GM12878 (cell line): ENCODE results near the gene ZNF804A.

Source experiments
- BACH1 ChIP-seq: fragments of 450-650 bp; IDR thresholded peaks from 2 replicates; pipeline ENCODE4 v1.6.1; 2017; ENCODE audit warnings: mild to moderate bottlenecking, borderline replicate concordance
- CEBPB ChIP-seq, 2 experiments: fragments of 150-350 bp in 1 of 2; IDR thresholded peaks; 2 replicates each; pipeline ENCODE4 v1.6.1; 2012 to 2014; ENCODE audit warnings: low read depth in 2 of 2, low read length in 2 of 2, borderline replicate concordance in 1 of 2, inconsistent platforms in 1 of 2
- CREB1 ChIP-seq: IDR thresholded peaks from 2 replicates; pipeline ENCODE4 v1.6.1; 2012; ENCODE audit warnings: low read depth, mild to moderate bottlenecking, inconsistent platforms
- CTCF ChIP-seq, 3 experiments: IDR thresholded peaks in 2 of 3; conservative IDR thresholded peaks in 1 of 3; 2 replicates each; pipeline ENCODE4 v1.5.1; 2011; ENCODE audit warnings: low read depth in 3 of 3, low read length in 3 of 3, mild to moderate bottlenecking in 3 of 3, control low read depth in 2 of 3, moderate library complexity in 2 of 3, inconsistent platforms in 1 of 3, mixed read lengths in 1 of 3; ENCODE audit not compliant: control insufficient read depth in 2 of 3, insufficient read depth in 1 of 3; ENCODE audit errors: extremely low read depth in 1 of 3
- NFYB ChIP-seq: IDR thresholded peaks from 2 replicates; pipeline ENCODE4 v1.6.1; 2011; ENCODE audit warnings: low read depth, mild to moderate bottlenecking, low read length, improper control_type of control experiment, moderate library complexity; ENCODE audit not compliant: insufficient read depth
- POLR2A ChIP-seq: IDR thresholded peaks from 2 replicates; pipeline ENCODE4 v1.6.1; 2011; ENCODE audit warnings: low read depth, mild to moderate bottlenecking, low read length
- REST ChIP-seq: IDR thresholded peaks from 2 replicates; pipeline ENCODE4 v1.6.1; 2012; ENCODE audit warnings: mild to moderate bottlenecking, low read depth, low read length
- TCF12 ChIP-seq: IDR thresholded peaks from 2 replicates; pipeline ENCODE4 v1.6.1; 2011; ENCODE audit warnings: low read depth, mild to moderate bottlenecking, low read length
- YY1 ChIP-seq: IDR thresholded peaks from 2 replicates; pipeline ENCODE4 v1.6.1; 2011; ENCODE audit warnings: low read depth, mild to moderate bottlenecking, low read length
- ZNF24 ChIP-seq: fragments of 450-650 bp; IDR thresholded peaks from 2 replicates; pipeline ENCODE4 v1.6.1; 2017; ENCODE audit warnings: antibody characterized with exemption, mild to moderate bottlenecking
- TF ChIP-seq, protein P1 (sequence below): fragments of 450-650 bp; IDR thresholded peaks from 2 replicates; pipeline ENCODE4 v1.6.1; 2017; ENCODE audit warnings: borderline replicate concordance

DNA sequence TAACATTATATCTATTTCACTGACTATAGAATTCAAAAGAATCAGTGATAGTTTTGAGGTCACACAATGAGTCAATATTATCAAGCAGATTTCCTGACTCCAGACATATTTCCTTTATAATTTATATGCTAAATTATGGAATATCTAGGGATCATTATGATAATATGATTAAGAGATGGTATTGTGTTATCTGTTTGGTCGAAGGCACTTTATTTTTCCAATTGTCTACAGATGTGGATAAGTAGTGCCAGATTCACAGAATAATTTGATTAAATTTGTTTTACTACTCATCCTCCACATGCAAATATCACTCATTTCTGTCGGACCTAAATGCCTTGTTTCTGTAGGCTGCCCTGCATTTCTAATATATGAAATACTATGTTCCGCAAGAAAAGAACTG, 4.4 kb downstream of the ZNF804A start:
- TF ChIP-seq REST (no peak), POLR2A (no peak), NFYB (no peak), CREB1 (no peak), CTCF (IDR thresholded peaks at IDR 0.05 in 2 of 3, conservative IDR thresholded peaks at IDR 0.05 in 1 of 3; ENCODE audit: control insufficient read depth in 2 of 3, extremely low read depth in 1 of 3, insufficient read depth in 1 of 3, low read depth in 3 of 3, low read length in 3 of 3) (no peak), CEBPB (IDR thresholded peaks at IDR 0.05; ENCODE audit: borderline replicate concordance in 1 of 2, low read depth in 2 of 2, low read length in 2 of 2) (no peak), YY1 (no peak), BACH1 (no peak), TCF12 (no peak), ZNF24 (no peak)
- TF ChIP-seq, protein P1, sequence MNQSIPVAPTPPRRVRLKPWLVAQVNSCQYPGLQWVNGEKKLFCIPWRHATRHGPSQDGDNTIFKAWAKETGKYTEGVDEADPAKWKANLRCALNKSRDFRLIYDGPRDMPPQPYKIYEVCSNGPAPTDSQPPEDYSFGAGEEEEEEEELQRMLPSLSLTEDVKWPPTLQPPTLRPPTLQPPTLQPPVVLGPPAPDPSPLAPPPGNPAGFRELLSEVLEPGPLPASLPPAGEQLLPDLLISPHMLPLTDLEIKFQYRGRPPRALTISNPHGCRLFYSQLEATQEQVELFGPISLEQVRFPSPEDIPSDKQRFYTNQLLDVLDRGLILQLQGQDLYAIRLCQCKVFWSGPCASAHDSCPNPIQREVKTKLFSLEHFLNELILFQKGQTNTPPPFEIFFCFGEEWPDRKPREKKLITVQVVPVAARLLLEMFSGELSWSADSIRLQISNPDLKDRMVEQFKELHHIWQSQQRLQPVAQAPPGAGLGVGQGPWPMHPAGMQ: no peak
